Neural cell (in vitro differentiated cells): Measurements from ENCODE around the gene SH3D19. TPM values are rescaled to one million over a fixed set of nuclear protein-coding genes. Genes with fewer than 3 reads are reported as not detected.

Source experiments
- H2AFZ ChIP-seq: fragments of 200-600, 300-800 bp; sonication (generic), shearing (Covaris generic); 2 replicates; pipeline ENCODE4 v1.6.0; 2014; ENCODE audit warnings: low read depth, mild to moderate bottlenecking, antibody characterized with exemption, low read length, moderate library complexity
- H3F3A ChIP-seq: fragments of 200-600 bp; shearing (Covaris generic); 2 replicates; pipeline ENCODE4 v1.6.1; 2016; ENCODE audit warnings: mild to moderate bottlenecking, moderate library complexity, mixed read lengths, antibody characterized with exemption, low read length; ENCODE audit not compliant: insufficient read depth, poor library complexity, severe bottlenecking
- H3K27ac ChIP-seq: fragments of 200-600, 300-800 bp; sonication (generic), shearing (Covaris generic); 2 replicates; pipeline ENCODE4 v1.5.1; 2014; ENCODE audit warnings: mild to moderate bottlenecking, low read length, moderate library complexity
- H3K27me3 ChIP-seq: fragments of 300-800, 200-600 bp; sonication (generic), shearing (Covaris generic); 2 replicates; pipeline ENCODE4 v1.6.0; 2014; ENCODE audit warnings: mild to moderate bottlenecking, low read depth, low read length, moderate library complexity; ENCODE audit not compliant: insufficient read depth
- H3K36me3 ChIP-seq: fragments of 300-800, 200-600 bp; sonication (generic), shearing (Covaris generic); 2 replicates; pipeline ENCODE4 v1.5.1; 2014; ENCODE audit warnings: mild to moderate bottlenecking, antibody characterized with exemption, low read length, moderate library complexity; ENCODE audit not compliant: insufficient read depth
- H3K4me2 ChIP-seq: fragments of 300-800, 200-600 bp; sonication (generic), shearing (Covaris generic); 2 replicates; pipeline ENCODE4 v1.6.0; 2014; ENCODE audit warnings: mild to moderate bottlenecking, low read length
- H3K4me3 ChIP-seq: fragments of 300-800, 200-600 bp; sonication (generic), shearing (Covaris generic); 2 replicates; pipeline ENCODE4 v1.5.1; 2014; ENCODE audit warnings: mild to moderate bottlenecking, low read length, moderate library complexity
- H3K79me2 ChIP-seq: fragments of 200-600 bp; shearing (Covaris generic); replicated peaks from 2 replicates; pipeline ENCODE4 v1.6.0; 2014; ENCODE audit warnings: mild to moderate bottlenecking, low read length, moderate library complexity; ENCODE audit not compliant: insufficient read depth
- H3K9ac ChIP-seq: fragments of 300-800, 200-600 bp; sonication (generic), shearing (Covaris generic); 2 replicates; pipeline ENCODE4 v1.6.1; 2016; ENCODE audit warnings: mild to moderate bottlenecking, low read length, mixed read lengths
- H3K9me2 ChIP-seq: fragments of 200-600 bp; shearing (Covaris generic); 2 replicates; pipeline ENCODE4 v1.6.1; 2016; ENCODE audit warnings: mild to moderate bottlenecking, low read length, mixed read lengths; ENCODE audit not compliant: insufficient read depth
- H3K9me3 ChIP-seq: fragments of 200-600, 300-800 bp; sonication (generic), shearing (Covaris generic); 2 replicates; pipeline ENCODE4 v1.6.1; 2016; ENCODE audit warnings: mild to moderate bottlenecking, mixed run types, low read length, moderate library complexity, mixed read lengths
- H4K20me1 ChIP-seq: fragments of 200-600 bp; shearing (Covaris generic); 2 replicates; pipeline ENCODE4 v1.6.1; 2016; ENCODE audit warnings: mild to moderate bottlenecking, mixed run types; ENCODE audit not compliant: insufficient read depth
- EP300 ChIP-seq: fragments of 450-650 bp; conservative IDR thresholded peaks from 2 replicates; pipeline ENCODE4 v1.6.1; 2014; ENCODE audit warnings: antibody characterized with exemption, mild to moderate bottlenecking, moderate library complexity; ENCODE audit not compliant: poor library complexity, severe bottlenecking
- EZH2 ChIP-seq: fragments of 200-600, 300-800 bp; shearing (Covaris generic), sonication (generic); IDR thresholded peaks from 2 replicates; pipeline ENCODE4 v1.6.1; 2014; ENCODE audit warnings: antibody characterized with exemption, low read length, borderline replicate concordance, mild to moderate bottlenecking; ENCODE audit not compliant: insufficient read depth, poor library complexity, severe bottlenecking
- MXI1 ChIP-seq: fragments of 450-650 bp; conservative IDR thresholded peaks from 2 replicates; pipeline ENCODE4 v1.6.1; 2014; ENCODE audit warnings: antibody characterized with exemption, mild to moderate bottlenecking; ENCODE audit not compliant: poor library complexity, severe bottlenecking
- POLR2AphosphoS5 ChIP-seq: IDR thresholded peaks from 2 replicates; pipeline ENCODE4 v1.6.1; 2012
- RAD21 ChIP-seq: fragments of 450-650 bp; conservative IDR thresholded peaks from 2 replicates; pipeline ENCODE4 v1.6.1; 2014; ENCODE audit warnings: antibody characterized with exemption, mild to moderate bottlenecking, moderate library complexity
- SMC3 ChIP-seq: fragments of 450-650 bp; conservative IDR thresholded peaks from 2 replicates; pipeline ENCODE4 v1.6.1; 2014; ENCODE audit warnings: antibody characterized with exemption, mild to moderate bottlenecking, moderate library complexity; ENCODE audit not compliant: poor library complexity
- TAF1 ChIP-seq: IDR thresholded peaks from 2 replicates; pipeline ENCODE4 v1.6.1; 2012; ENCODE audit warnings: low read depth
- polyA plus RNA-seq: library from polyadenylated mRNA; depleted of rRNA; stranded (reverse); fragments of >200 nt; gene quantifications from 2 replicates; pipeline ENCODE4 v1.2.3, GENCODE V29; 2014
- TF ChIP-seq, protein P1 (sequence below): fragments of 450-650 bp; IDR thresholded peaks from 2 replicates; pipeline ENCODE4 v1.5.1; 2014; ENCODE audit warnings: antibody characterized with exemption, mild to moderate bottlenecking, moderate library complexity; ENCODE audit not compliant: poor library complexity, severe bottlenecking
- TF ChIP-seq, protein P2 (sequence below): IDR thresholded peaks from 2 replicates; pipeline ENCODE4 v1.6.1; 2012; ENCODE audit warnings: borderline replicate concordance

SH3D19 gene
- polyA plus RNA-seq, 1 donor from 2014 or later: 0.46 TPM

DNA sequence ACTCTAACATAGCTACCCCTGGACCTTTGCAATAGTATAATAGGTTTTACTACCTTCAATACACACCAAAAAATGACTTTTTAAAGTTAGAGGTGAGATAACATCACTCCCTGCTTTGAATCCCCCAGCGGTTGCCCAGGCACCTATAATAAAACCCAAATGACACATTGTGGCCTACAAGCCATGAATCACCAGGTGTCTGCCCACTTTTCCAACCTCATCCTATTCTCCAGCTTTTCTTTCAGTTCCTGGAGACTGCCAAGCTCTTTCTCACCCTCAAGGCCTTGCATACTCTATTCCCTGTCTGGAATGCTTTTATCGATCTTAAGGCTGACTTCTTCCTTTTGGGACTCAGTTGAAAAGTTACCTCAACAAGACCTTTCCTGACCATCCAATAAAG is 64.9 kb downstream of the SH3D19 start (continued):
- TF ChIP-seq, protein P1, sequence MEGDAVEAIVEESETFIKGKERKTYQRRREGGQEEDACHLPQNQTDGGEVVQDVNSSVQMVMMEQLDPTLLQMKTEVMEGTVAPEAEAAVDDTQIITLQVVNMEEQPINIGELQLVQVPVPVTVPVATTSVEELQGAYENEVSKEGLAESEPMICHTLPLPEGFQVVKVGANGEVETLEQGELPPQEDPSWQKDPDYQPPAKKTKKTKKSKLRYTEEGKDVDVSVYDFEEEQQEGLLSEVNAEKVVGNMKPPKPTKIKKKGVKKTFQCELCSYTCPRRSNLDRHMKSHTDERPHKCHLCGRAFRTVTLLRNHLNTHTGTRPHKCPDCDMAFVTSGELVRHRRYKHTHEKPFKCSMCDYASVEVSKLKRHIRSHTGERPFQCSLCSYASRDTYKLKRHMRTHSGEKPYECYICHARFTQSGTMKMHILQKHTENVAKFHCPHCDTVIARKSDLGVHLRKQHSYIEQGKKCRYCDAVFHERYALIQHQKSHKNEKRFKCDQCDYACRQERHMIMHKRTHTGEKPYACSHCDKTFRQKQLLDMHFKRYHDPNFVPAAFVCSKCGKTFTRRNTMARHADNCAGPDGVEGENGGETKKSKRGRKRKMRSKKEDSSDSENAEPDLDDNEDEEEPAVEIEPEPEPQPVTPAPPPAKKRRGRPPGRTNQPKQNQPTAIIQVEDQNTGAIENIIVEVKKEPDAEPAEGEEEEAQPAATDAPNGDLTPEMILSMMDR: no peak

DNA sequence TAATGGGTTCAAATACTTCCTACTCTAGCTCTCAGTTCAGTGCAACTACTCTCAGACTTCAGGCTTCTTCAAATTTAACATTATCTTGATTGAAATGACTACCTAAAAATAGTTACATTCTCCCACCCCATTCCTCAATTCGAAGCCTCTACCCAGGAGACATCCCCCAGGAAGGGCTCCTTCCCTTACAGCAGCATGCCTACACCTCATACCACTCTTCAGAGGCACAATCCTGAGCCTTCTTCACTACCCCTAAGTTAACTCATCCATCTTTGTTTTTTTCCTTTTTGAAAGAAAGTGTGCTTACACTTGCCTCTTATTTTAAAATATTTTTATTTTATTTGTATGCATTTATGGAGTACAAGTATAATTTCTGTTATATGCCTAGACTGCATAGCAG is 65.7 kb downstream of the SH3D19 start:
- no peaks in the 10 kb centered on the region for H3K9me2 ChIP-seq
- H3K9me3 ChIP-seq: no peaks in the 10 kb centered on the region
- no peak overlapping the region for H3K9ac ChIP-seq
- no peak overlapping the region for H3K27ac ChIP-seq
- no peaks in the 10 kb centered on the region for H4K20me1 ChIP-seq
- H2AFZ ChIP-seq: no peak overlapping the region
- no peak for TF ChIP-seq EZH2
- TF ChIP-seq EP300: no peak
- TF ChIP-seq SMC3: no peak
- no peak for TF ChIP-seq RAD21
- TF ChIP-seq, protein P2, sequence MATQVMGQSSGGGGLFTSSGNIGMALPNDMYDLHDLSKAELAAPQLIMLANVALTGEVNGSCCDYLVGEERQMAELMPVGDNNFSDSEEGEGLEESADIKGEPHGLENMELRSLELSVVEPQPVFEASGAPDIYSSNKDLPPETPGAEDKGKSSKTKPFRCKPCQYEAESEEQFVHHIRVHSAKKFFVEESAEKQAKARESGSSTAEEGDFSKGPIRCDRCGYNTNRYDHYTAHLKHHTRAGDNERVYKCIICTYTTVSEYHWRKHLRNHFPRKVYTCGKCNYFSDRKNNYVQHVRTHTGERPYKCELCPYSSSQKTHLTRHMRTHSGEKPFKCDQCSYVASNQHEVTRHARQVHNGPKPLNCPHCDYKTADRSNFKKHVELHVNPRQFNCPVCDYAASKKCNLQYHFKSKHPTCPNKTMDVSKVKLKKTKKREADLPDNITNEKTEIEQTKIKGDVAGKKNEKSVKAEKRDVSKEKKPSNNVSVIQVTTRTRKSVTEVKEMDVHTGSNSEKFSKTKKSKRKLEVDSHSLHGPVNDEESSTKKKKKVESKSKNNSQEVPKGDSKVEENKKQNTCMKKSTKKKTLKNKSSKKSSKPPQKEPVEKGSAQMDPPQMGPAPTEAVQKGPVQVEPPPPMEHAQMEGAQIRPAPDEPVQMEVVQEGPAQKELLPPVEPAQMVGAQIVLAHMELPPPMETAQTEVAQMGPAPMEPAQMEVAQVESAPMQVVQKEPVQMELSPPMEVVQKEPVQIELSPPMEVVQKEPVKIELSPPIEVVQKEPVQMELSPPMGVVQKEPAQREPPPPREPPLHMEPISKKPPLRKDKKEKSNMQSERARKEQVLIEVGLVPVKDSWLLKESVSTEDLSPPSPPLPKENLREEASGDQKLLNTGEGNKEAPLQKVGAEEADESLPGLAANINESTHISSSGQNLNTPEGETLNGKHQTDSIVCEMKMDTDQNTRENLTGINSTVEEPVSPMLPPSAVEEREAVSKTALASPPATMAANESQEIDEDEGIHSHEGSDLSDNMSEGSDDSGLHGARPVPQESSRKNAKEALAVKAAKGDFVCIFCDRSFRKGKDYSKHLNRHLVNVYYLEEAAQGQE: no peak
- TF ChIP-seq POLR2AphosphoS5: no peak
- no peak for TF ChIP-seq TAF1
- TF ChIP-seq, protein P1: no peak
- no peak for TF ChIP-seq MXI1
- no peaks in the 10 kb centered on the region for H3K79me2 ChIP-seq
- H3K4me2 ChIP-seq: no peak overlapping the region
- H3K4me3 ChIP-seq: no peak overlapping the region
- no peaks in the 10 kb centered on the region for H3K27me3 ChIP-seq
- no peaks in the 10 kb centered on the region for H3K36me3 ChIP-seq
- no peaks in the 10 kb centered on the region for H3F3A ChIP-seq

DNA sequence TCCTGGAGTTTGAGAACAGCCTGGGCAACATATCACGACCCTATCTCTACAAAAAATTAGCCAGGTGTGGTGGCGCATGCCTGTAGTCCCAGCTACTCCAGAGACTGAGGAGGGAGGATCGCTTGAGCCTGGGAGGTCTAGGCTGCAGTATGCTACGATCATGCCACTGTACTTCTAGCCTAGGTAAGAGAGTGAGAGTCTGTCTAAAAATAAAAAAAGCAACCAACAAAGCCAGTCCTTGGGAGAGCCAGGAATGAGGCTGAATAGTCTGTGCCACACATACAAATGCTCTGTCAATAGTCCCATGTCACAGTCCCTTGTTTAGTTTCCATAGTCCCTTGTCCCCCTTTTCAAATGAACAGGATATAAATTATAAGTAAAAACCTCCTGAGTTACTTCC is 67.7 kb downstream of the SH3D19 start:
- no peaks in the 10 kb centered on the region for H4K20me1 ChIP-seq
- TF ChIP-seq POLR2AphosphoS5 (no peak), EP300 (no peak), SMC3 (no peak), MXI1 (no peak), EZH2 (no peak), TAF1 (no peak), RAD21 (no peak)
- TF ChIP-seq, protein P2: no peak
- TF ChIP-seq, protein P1: no peak

More for the DNA sequence above, 67.7 kb downstream of the SH3D19 start:
- no peak overlapping the region for H3K9ac ChIP-seq
- H2AFZ ChIP-seq: no peak overlapping the region
- H3F3A ChIP-seq: no peaks in the 10 kb centered on the region
- no peak overlapping the region for H3K4me3 ChIP-seq
- H3K27me3 ChIP-seq: no peaks in the 10 kb centered on the region
- H3K9me3 ChIP-seq: no peaks in the 10 kb centered on the region
- no peaks in the 10 kb centered on the region for H3K79me2 ChIP-seq
- no peaks in the 10 kb centered on the region for H3K9me2 ChIP-seq
- H3K4me2 ChIP-seq: no peak overlapping the region
- H3K36me3 ChIP-seq: no peaks in the 10 kb centered on the region
- H3K27ac ChIP-seq: no peak overlapping the region
